Breast epithelium (tissue), 3 donors: ENCODE data around the gene PRPF18.

ENCODE experiments used
- CTCF ChIP-seq, 3 donors: fragments of 450-650 bp; IDR thresholded peaks; one replicate each; pipeline ENCODE4 v1.5.1; 2016 to 2017; ENCODE audit warnings: antibody characterized with exemption in 3 of 3, mild to moderate bottlenecking in 3 of 3, moderate library complexity in 3 of 3
- POLR2A ChIP-seq: fragments of 450-650 bp; IDR thresholded peaks from one replicate; pipeline ENCODE4 v1.6.1; 2016; ENCODE audit warnings: antibody characterized with exemption, mild to moderate bottlenecking, moderate library complexity
- POLR2AphosphoS5 ChIP-seq, 3 donors: sonication (generic); formaldehyde crosslinking; IDR thresholded peaks; one replicate each; pipeline ENCODE4 v1.6.1; 2017; ENCODE audit warnings: antibody characterized with exemption in 3 of 3

- TF ChIP-seq CTCF (IDR thresholded peaks at IDR 0.05) (no peak), POLR2A (no peak), POLR2AphosphoS5 (IDR thresholded peaks at IDR 0.05) (no peak)
These were observed 85.1 kb downstream of the PRPF18 start for GRCh38 chr10:13671904-13672303.
